Activated CD8-positive, alpha-beta memory T cell treated with anti-CD3 and anti-CD28 coated beads, Interleukin-2, amount 50 U/mL, for 48 hours (primary cell): ENCODE data around the gene COG5.
"Not testable (repeated sequence)": the region's sequence is repeated elsewhere in the genome, so short reads cannot be mapped to it uniquely, and the experiment has no call there.

Source experiments
- DNase-seq: peaks from one replicate; pipeline ENCODE4 v3.0.0-alpha.2; 2020

The COG5 gene

DNA sequence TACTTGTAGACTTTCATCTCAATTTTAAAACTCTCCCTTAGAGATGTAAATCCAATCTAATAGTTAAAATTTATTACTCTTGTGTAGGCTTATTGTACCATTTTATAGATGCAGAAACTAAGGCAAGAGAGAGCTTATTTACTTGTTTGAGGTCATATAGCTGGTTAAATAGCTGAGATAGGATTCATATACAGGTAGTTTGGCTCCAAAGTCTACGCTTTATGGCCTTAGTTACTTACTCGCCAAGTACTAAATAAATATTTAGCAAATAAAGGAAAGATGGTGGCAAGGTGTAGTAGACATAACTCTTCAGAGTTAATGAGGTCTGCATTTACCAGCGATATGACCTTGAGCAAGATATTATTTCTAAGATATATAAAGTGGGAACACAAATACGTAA, 308.1 kb downstream of the COG5 start:
- no peak for DNase-seq

DNA sequence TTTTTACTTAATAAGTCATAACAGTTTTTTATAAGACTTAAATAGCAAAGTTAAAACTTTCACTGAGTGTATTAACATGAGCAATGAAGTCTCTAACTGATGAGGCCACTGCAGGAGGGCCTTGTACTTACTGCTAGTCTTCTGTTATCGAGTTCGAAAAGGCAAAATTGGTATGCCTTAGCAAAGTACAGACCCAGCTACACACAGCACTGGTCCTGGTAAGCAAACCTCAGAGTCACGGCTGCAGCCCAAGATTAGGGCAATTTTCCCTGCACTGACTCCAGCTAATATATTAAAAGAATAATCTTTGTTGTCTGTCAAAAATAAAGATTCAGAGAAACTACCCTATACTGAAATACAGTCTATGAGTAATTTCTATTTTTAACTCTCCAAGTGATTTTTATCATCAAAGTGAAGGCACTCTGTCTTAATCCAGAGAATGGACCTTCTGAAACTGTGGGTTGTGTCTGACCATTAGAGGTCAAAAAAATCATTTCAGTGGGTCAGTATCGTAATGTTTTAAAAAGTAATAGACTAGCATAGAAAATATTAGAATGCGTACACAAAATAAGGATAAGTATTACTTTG, 309.2 kb downstream of the COG5 start:
- no peak for DNase-seq

DNA sequence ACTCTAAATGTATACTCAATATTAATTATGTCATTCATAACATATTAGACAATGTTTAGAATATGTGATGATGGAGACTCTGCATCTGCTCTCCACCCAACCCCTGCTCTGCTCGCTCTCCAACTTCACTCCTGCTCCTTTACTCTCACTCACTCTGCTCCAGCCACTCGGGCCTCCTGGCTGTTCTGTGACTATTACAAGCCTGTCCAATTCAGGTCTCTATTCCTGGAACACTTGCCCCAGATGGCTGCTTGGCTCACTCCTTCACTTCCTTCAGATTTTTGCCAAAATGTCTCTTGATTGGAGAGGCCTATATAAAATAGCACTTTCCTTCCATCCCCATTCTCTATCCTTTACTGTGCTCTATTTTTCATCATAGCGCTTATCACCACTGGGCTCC, 310.1 kb downstream of the COG5 start:
- no peak for DNase-seq

DNA sequence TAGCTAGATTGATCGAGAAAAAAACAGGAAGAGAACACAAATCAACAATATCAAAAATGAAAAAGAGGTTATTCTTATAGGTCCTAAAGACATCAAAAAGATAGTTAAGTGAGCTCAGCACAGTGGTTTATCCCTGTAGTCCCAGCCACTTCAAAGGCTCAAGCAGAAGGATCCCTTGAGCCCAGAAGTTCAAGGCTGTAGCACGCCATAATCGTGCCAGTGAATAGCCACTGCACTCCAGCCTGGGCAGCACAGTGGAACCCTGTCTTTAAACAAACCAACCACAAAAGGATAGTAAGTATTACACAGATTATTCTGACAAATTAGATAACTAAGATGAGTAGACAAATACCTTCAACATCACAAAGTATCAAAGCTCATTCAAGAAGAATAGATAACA, 311.8 kb downstream of the COG5 start:
- DNase-seq, result no peak

GRCh38 chr7:107248551-107249316, 315.0 kb downstream of the COG5 start:
- no peak for DNase-seq

DNA sequence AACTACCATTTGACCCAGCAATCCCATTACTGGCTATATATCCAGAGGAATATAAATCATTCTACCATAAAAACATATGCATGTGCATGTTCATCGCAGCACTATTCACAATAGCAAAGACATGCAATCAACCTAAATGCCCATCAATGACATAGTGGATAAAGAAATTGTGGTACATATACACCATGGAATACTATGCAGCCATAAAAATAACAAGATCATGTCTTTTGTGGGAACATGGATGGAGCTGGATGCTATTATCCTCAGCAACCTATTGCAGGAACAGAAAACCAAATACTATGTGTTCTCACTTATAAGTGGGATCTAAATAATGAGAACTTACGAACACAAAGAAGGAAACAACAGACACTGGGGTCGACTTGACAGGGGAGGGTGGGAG, 316.9 kb downstream of the COG5 start:
- DNase-seq, result not testable (repeated sequence)

DNA sequence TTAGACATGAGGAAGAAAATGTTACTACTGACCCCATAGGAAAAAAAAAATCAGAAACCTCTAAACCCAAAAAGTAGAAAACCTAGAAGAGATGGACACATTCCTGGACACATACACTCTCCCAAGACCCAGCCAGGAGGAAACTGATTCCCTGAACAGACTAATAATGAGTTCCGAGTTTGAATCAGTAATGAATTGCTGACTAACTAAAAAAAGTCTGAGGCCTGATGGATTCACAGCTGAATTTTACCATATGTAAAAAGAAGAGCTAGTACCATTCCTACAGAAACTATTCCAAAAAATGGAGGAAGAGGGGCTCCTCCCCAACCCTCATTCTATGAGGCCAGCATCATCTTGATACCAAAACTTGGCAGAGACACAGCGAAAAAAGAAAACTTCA, 319.1 kb downstream of the COG5 start:
- no peak for DNase-seq

DNA sequence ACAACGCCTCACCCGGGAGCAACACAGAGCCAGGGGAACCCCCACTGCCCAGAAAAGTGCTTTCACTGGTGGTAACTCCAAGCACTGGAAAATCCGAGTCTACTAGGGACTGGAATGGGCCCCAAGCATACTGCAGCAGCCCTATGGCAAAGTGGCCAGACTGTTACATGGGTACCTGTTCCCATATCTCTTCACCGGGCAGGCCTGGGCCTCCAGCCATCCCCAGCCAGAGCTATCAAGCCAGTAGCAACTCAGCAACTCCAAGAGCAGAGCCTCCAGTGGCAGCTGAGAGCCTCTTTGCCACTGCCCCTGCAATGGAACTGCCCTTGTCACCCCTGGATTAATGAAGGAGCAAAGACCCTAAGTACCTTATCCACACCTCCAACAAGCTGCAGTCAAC, 321.5 kb downstream of the COG5 start:
- no peak for DNase-seq

- no peak for DNase-seq
Observed at GRCh38 chr7:107237451-107237850, 326.3 kb downstream of the COG5 start.

GRCh38 chr7:107236862-107237261, 326.9 kb downstream of the COG5 start:
- DNase-seq, result no peak

GRCh38 chr7:107234436-107234835, 329.3 kb downstream of the COG5 start:
- no peak for DNase-seq

DNA sequence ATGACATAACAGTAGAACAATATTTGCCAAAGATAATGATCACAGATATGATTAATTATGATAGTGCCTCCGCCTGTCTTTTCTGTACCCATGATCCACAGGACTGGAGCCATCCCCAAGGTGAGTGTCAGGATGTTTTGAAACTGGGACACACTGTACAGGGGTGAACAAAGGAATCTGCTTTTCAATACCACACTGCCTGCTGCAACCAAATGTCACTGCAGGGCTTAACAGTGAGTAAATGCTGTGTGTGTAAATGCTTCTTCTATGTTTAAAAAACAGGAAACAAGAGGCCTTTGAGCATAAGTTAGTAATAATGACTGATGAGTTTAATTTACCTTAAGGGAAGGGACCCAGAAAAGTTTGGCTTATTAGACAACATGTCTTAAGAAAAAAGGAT, 329.7 kb downstream of the COG5 start:
- no peak for DNase-seq

GRCh38 chr7:107233174-107233573, 330.5 kb downstream of the COG5 start:
- DNase-seq, result no peak

GRCh38 chr7:107232568-107233090, 331.1 kb downstream of the COG5 start:
- DNase-seq, result no peak

DNA sequence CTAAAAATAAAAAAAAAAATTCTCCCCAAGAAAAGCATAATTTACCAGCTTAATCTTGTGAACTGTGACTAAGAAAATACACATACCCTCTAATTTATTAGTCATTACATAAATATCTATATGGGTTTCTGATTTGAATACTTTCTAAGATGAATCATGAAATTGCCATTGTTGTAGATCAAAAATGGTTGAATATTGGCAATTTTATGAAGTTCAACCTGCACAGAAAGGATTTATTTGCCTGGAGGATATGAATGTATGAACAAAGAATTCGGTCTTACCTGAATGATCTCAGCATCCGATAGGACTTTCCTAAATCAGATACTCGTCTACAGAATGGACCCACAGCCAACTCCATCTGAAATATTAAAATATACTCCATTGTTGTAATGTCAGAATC, 333.4 kb downstream of the COG5 start:
- no peak for DNase-seq

- DNase-seq, result no peak
Observed at GRCh38 chr7:107228291-107228690, 335.4 kb downstream of the COG5 start.

DNA sequence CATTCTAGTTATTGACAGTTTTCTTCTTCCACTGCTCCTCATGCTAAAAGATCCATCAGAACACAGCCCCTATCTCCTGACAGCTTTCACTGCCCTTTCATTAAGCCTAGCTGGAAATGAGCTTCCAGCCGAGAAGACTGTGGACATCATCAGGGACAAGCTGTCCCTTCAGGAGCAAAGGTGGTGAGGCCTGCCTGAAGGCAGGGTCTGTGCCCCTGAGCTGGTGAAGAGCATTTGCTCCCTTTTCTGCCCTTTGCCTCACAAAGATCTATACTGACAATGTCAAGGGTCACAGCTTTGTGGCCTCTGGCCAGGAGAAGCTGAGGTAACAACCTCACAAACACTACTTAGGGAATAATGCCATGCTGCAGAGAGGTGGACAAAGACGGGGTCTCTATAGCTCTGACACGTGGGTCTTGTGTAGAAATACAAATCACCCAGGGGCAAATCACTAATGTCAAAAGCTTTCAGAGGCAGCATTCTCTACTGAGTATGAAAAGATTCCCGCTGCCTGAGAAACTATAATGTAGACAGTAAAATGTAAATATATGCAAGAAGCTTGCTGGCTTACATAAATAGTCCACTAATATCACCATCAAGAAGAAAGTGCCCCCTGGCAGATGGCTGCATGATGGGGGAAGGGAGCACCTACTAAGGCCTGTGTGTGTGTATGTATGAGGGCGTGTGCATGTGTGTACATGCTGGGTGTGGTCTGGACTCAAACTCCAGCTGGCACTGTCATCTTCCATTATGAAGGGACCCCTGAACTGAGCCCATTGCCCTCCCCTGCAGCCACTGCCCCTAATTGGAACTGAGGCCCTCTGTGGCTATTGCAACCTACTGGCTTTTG, 339.1 kb downstream of the COG5 start:
- DNase-seq, result no peak

- not testable (repeated sequence) for DNase-seq
Observed at GRCh38 chr7:107220806-107221205, 342.9 kb downstream of the COG5 start.

- no peak for DNase-seq
Observed at GRCh38 chr7:107220356-107220755, 343.4 kb downstream of the COG5 start.

GRCh38 chr7:107219563-107220244, 344.0 kb downstream of the COG5 start:
- DNase-seq, result no peak

DNA sequence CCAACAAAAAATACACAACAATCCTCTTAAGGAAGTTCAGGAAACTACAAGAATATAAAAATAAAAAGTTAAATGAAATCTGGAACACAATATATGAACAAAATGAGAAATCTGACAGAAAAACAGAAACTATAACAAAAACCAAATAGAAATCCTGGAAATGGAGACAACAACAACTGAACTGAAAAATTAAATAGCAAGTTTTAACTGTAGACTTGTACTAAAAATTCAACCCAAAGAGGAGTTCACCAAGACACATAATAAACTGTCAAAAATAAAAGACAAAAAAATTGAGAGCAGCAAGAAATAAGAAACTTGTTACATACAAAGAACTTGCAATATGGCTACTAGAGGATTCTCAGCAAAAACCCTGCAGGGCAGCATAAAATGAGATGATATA, 349.8 kb downstream of the COG5 start:
- no peak for DNase-seq

GRCh38 chr7:107213193-107213788, 350.4 kb downstream of the COG5 start:
- no peak for DNase-seq

DNA sequence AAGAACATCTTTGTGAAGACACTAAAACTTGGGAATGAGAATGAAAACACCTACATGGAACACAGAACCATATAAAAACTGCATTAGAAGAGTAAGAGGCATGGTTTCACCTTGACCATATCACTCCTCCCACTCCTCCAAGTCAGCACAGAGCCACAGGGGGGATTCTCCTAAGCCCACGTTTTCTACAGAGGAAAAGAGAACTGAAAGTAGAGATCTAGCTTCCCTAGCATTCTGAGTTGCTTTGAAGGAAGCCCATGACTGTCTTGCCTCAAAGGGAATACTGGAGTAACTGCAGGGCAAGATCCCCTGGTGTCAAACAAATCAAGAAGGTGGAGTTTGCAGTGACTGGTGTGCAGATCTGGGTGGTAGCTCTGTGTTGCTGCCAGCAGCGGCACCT, 351.0 kb downstream of the COG5 start:
- no peak for DNase-seq
